Ascending aorta (tissue), 2 donors: ENCODE results near the gene G6PC3. TPM values are rescaled to one million over a fixed set of nuclear protein-coding genes. Genes with fewer than 3 reads are reported as not detected.

ENCODE experiments used
- DNase-seq, 2 donors: peaks; one replicate each; pipeline ENCODE4 v3.0.0-alpha.2; 2019; ENCODE audit warnings: low spot score in 2 of 2
- H3K27ac ChIP-seq, 2 donors: fragments of 200-600 bp; sonication (generic); one replicate each; pipeline ENCODE4 v1.5.1; 2016 to 2017; ENCODE audit warnings: mild to moderate bottlenecking in 1 of 2
- H3K27me3 ChIP-seq: fragments of 200-600 bp; sonication (generic); one replicate; pipeline ENCODE4 v1.5.1; 2017
- H3K36me3 ChIP-seq, 2 donors: fragments of 200-600 bp; sonication (generic); one replicate each; pipeline ENCODE4 v1.5.1; 2016
- H3K4me1 ChIP-seq, 2 donors: fragments of 200-600 bp; sonication (generic); one replicate each; pipeline ENCODE4 v1.5.1; 2016 to 2017; ENCODE audit warnings: mild to moderate bottlenecking in 1 of 2
- H3K4me3 ChIP-seq, 2 donors: fragments of 200-600 bp; sonication (generic); one replicate each; pipeline ENCODE4 v1.5.1; 2016 to 2017; ENCODE audit warnings: mild to moderate bottlenecking in 1 of 2
- H3K9me3 ChIP-seq, 2 donors: fragments of 200-600 bp; sonication (generic); one replicate each; pipeline ENCODE4 v1.5.1; 2016
- intact Hi-C: fragments of 100-400 bp; cut with DNase I; formaldehyde crosslinking; loops from one replicate; pipeline ENCODE4 v1.15.1; 2023
- total RNA-seq: library from RNA; depleted of rRNA; stranded (reverse); fragments of >200 nt; gene quantifications from one replicate; pipeline ENCODE4 v1.1.0, GENCODE V29; 2016
- TF ChIP-seq, protein P1 (sequence below), 3 experiments: fragments of 200-600 bp in 2 of 3; fragments of 450-650 bp in 1 of 3; sonication (generic) in 2 of 3; IDR thresholded peaks; one replicate each; pipeline ENCODE4 v1.5.1; 2016 to 2019; ENCODE audit warnings: antibody characterized with exemption in 3 of 3, mild to moderate bottlenecking in 1 of 3, moderate library complexity in 1 of 3

Gene G6PC3
- total RNA-seq, 1 donor from 2014 or later = 111 TPM

DNA sequence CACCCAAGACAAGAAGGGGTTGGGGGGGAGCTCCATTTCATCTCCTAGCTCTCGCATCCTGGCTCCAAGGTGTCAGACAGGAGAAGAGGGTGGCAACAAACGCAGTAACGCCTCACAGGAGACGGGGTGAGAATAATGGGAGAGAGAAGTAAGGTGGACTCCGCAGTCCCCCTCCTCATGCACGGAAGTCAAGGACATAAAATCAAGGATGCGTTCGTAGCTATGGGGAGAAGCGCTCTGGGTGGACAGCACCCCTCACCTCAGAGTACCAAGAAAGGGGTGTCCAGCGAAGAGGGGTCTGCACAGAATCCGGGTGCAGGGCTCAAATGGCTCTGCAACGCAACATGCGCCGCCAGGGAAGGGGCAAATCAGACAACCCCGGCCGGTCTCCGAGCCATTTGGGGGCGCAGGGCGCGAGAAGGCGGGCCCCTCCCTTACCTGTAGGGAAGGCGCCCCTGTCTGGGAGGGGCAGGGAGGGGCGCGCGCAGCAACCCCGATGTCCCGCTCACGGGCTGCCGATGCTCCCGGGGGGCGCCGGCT lies 52.4 kb downstream of the G6PC3 start:
- peak overlapping the region; percentile 97 to 99 for H3K27ac ChIP-seq
- H3K36me3 ChIP-seq = no peaks in the 10 kb centered on the region
- H3K9me3 ChIP-seq = no peaks in the 10 kb centered on the region
- intact Hi-C loops = loop anchor here (1.0 to 5.0 kb wide), 6 partner anchors 15 to 116 kb away; partner anchors contain the start of genes ASB16, G6PC3 and TMUB2
- peak overlapping the region; percentile 99 to 100 for H3K4me3 ChIP-seq
- peaks cover 18 to 39% of the 10 kb centered on the region in 2 donors for H3K4me1 ChIP-seq
- TF ChIP-seq, protein P1, sequence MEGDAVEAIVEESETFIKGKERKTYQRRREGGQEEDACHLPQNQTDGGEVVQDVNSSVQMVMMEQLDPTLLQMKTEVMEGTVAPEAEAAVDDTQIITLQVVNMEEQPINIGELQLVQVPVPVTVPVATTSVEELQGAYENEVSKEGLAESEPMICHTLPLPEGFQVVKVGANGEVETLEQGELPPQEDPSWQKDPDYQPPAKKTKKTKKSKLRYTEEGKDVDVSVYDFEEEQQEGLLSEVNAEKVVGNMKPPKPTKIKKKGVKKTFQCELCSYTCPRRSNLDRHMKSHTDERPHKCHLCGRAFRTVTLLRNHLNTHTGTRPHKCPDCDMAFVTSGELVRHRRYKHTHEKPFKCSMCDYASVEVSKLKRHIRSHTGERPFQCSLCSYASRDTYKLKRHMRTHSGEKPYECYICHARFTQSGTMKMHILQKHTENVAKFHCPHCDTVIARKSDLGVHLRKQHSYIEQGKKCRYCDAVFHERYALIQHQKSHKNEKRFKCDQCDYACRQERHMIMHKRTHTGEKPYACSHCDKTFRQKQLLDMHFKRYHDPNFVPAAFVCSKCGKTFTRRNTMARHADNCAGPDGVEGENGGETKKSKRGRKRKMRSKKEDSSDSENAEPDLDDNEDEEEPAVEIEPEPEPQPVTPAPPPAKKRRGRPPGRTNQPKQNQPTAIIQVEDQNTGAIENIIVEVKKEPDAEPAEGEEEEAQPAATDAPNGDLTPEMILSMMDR (IDR thresholded peaks at IDR 0.05) = no peak
- no peaks in the 10 kb centered on the region for H3K27me3 ChIP-seq
- no peak for DNase-seq

- Histone ChIP-seq H3K27me3 (no peaks in the 10 kb centered on the region), H3K4me1 (peaks cover 18 to 34% of the 10 kb centered on the region in 2 donors), H3K36me3 (no peaks in the 10 kb centered on the region), H3K27ac (peak within 1 kb of the TSS; percentile 97 to 99), H3K4me3 (peak within 1 kb of the TSS; percentile 99 to 100), H3K9me3 (no peaks in the 10 kb centered on the region)
- intact Hi-C loops = loop anchor here (1.0 to 5.0 kb wide), 7 partner anchors 15 to 116 kb away; partner anchors contain the start of genes ASB16, G6PC3 and TMUB2
- DNase-seq = peak; percentile 86 to 97
- TF ChIP-seq, protein P1 (IDR thresholded peaks at IDR 0.05) = peak; percentile 60 to 71 (median 65)
These were observed 53.0 kb downstream of the G6PC3 start, which contains the start of gene HDAC5 for GRCh38 chr17:44123356-44124117. Gene HDAC5 (minus strand): TSS chr17:44123641. CDS start chr17:44117515, 6,126 bp downstream.

DNA sequence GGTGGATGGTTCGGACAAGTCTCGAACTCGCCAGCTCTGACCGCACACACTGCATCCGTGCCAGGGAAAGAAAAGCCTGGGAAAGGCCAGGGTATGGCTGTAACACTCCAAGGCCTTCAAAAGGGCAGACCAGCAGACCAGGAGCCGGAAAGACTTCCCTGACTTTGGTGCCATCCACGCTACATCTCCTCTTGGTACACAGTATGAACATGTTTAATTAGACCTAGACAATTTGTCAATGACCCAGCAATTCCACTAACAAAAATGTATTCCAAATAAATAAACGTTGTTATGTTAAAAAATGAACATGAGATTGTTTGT lies 53.5 kb downstream of the G6PC3 start:
- no peak for DNase-seq
- H3K27ac ChIP-seq = peak overlapping the region; percentile 97 to 99
- intact Hi-C loops = loop anchor here (1.0 to 5.0 kb wide), 4 partner anchors 14 to 117 kb away; partner anchors contain the start of gene TMUB2

More for the DNA sequence above, 53.5 kb downstream of the G6PC3 start:
- Histone ChIP-seq H3K4me3 (peak overlapping the region; percentile 99 to 100), H3K9me3 (no peaks in the 10 kb centered on the region), H3K36me3 (no peaks in the 10 kb centered on the region), H3K27me3 (no peaks in the 10 kb centered on the region), H3K4me1 (peaks cover 18 to 30% of the 10 kb centered on the region in 2 donors)
- TF ChIP-seq, protein P1 (IDR thresholded peaks at IDR 0.05) = no peak

Other genes with a start within 250 kb of the G6PC3 start
- 37.0 TPM for gene MPP3, start 237.6 kb upstream of the G6PC3 start, total RNA-seq
- gene CD300LG, start 223.6 kb upstream of the G6PC3 start, total RNA-seq = 45.9 TPM
- gene MPP2, start 163.2 kb upstream of the G6PC3 start, total RNA-seq = 16.7 TPM
- not detected for gene PPY, start 128.3 kb upstream of the G6PC3 start, total RNA-seq
- gene PYY, start 116.8 kb upstream of the G6PC3 start, total RNA-seq = not detected
- gene NAGS, start 66.1 kb upstream of the G6PC3 start, total RNA-seq = 48.2 TPM
- gene TMEM101, start 55.8 kb upstream of the G6PC3 start, total RNA-seq = 11.0 TPM
- gene LSM12, start 4.1 kb upstream of the G6PC3 start, total RNA-seq = 12.5 TPM
- gene HDAC5, start 52.9 kb downstream of the G6PC3 start, total RNA-seq = 189 TPM
- gene HROB, start 71.2 kb downstream of the G6PC3 start, total RNA-seq = not detected
- gene ASB16, start 100.0 kb downstream of the G6PC3 start, total RNA-seq = not detected
- gene TMUB2, start 116.2 kb downstream of the G6PC3 start, total RNA-seq = 27.9 TPM
- gene ATXN7L3, start 129.1 kb downstream of the G6PC3 start, total RNA-seq = 62.8 TPM
- 25.1 TPM for gene UBTF, start 148.9 kb downstream of the G6PC3 start, total RNA-seq
- gene SLC4A1, start 197.4 kb downstream of the G6PC3 start, total RNA-seq = 2.4 TPM
- gene RUNDC3A, start 237.9 kb downstream of the G6PC3 start, total RNA-seq = not detected